Breast epithelium (tissue), 4 donors: ENCODE results near the gene CIBAR2. TPM values are rescaled to one million over a fixed set of nuclear protein-coding genes. Genes with fewer than 3 reads are reported as not detected.

ENCODE experiments used
- DNase-seq, 2 donors: peaks; one replicate each; pipeline ENCODE4 v3.0.0-alpha.2; 2019; ENCODE audit warnings: low spot score in 2 of 2
- H3K27ac ChIP-seq, 2 donors: fragments of 200-600 bp; sonication (generic) in 1 of 2; one replicate each; pipeline ENCODE4 v1.5.1; 2016 to 2019; ENCODE audit warnings: mild to moderate bottlenecking in 1 of 2
- H3K27me3 ChIP-seq, 2 donors: fragments of 200-600 bp; sonication (generic) in 1 of 2; one replicate each; pipeline versions ENCODE4 v1.5.1 to v1.6.0; 2017 to 2019; ENCODE audit warnings: control low read depth in 1 of 2, mild to moderate bottlenecking in 1 of 2
- H3K36me3 ChIP-seq: fragments of 200-600 bp; one replicate; pipeline ENCODE4 v1.5.1; 2019
- H3K4me1 ChIP-seq, 2 donors: fragments of 200-600 bp; sonication (generic); one replicate each; pipeline ENCODE4 v1.5.1; 2016 to 2019; ENCODE audit warnings: control low read depth in 1 of 2
- H3K4me3 ChIP-seq, 3 donors: fragments of 200-600 bp; sonication (generic); 1 replicate in 2 of 3; 2 replicates in 1 of 3; pipeline ENCODE4 v1.5.1; 2016 to 2019; ENCODE audit warnings: mild to moderate bottlenecking in 3 of 3, moderate library complexity in 2 of 3
- H3K9me3 ChIP-seq, 2 donors: fragments of 200-600 bp; sonication (generic) in 1 of 2; one replicate each; pipeline ENCODE4 v1.5.1; 2016 to 2019; ENCODE audit warnings: control low read depth in 1 of 2
- POLR2A ChIP-seq: fragments of 450-650 bp; IDR thresholded peaks from one replicate; pipeline ENCODE4 v1.6.1; 2016; ENCODE audit warnings: antibody characterized with exemption, mild to moderate bottlenecking, moderate library complexity
- POLR2AphosphoS5 ChIP-seq, 3 donors: sonication (generic); formaldehyde crosslinking; IDR thresholded peaks; one replicate each; pipeline ENCODE4 v1.6.1; 2017; ENCODE audit warnings: antibody characterized with exemption in 3 of 3
- intact Hi-C: fragments of 100-400 bp; cut with DNase I; formaldehyde crosslinking; loops from one replicate; pipeline ENCODE4 v1.15.1; 2023; ENCODE audit warnings: low total_unique reads
- total RNA-seq, 3 donors: library from RNA; depleted of rRNA; stranded (reverse); fragments of >200 nt; gene quantifications; one replicate each; pipeline ENCODE4 v1.1.0, GENCODE V29; 2016
- TF ChIP-seq, protein P1 (sequence below), 3 donors: fragments of 450-650 bp; IDR thresholded peaks; one replicate each; pipeline ENCODE4 v1.5.1; 2016 to 2017; ENCODE audit warnings: antibody characterized with exemption in 3 of 3, mild to moderate bottlenecking in 3 of 3, moderate library complexity in 3 of 3

The CIBAR2 gene
- total RNA-seq, 3 donors from 2014 or later: not detected

- intact Hi-C loops: no loop called here
- no peaks in the 10 kb centered on the region for H3K9me3 ChIP-seq
Measured at GRCh38 chr16:85105475-85105874, 6.8 kb downstream of the CIBAR2 start.

GRCh38 chr16:85104821-85105391 lies 7.4 kb downstream of the CIBAR2 start:
- no peaks in the 10 kb centered on the region for H3K4me1 ChIP-seq
- H3K27me3 ChIP-seq: no peaks in the 10 kb centered on the region
- H3K4me3 ChIP-seq: no peak overlapping the region
- intact Hi-C loops: no loop called here
- no peak overlapping the region for H3K27ac ChIP-seq
- no peaks in the 10 kb centered on the region for H3K36me3 ChIP-seq
- H3K9me3 ChIP-seq: no peaks in the 10 kb centered on the region
- DNase-seq: no peak
- TF ChIP-seq POLR2AphosphoS5 (IDR thresholded peaks at IDR 0.05) (no peak), POLR2A (no peak)
- TF ChIP-seq, protein P1, sequence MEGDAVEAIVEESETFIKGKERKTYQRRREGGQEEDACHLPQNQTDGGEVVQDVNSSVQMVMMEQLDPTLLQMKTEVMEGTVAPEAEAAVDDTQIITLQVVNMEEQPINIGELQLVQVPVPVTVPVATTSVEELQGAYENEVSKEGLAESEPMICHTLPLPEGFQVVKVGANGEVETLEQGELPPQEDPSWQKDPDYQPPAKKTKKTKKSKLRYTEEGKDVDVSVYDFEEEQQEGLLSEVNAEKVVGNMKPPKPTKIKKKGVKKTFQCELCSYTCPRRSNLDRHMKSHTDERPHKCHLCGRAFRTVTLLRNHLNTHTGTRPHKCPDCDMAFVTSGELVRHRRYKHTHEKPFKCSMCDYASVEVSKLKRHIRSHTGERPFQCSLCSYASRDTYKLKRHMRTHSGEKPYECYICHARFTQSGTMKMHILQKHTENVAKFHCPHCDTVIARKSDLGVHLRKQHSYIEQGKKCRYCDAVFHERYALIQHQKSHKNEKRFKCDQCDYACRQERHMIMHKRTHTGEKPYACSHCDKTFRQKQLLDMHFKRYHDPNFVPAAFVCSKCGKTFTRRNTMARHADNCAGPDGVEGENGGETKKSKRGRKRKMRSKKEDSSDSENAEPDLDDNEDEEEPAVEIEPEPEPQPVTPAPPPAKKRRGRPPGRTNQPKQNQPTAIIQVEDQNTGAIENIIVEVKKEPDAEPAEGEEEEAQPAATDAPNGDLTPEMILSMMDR (IDR thresholded peaks at IDR 0.05): no peak

More at GRCh38 chr16:85105475-85105874, 6.8 kb downstream of the CIBAR2 start:
- Histone ChIP-seq H3K36me3 (no peaks in the 10 kb centered on the region), H3K4me1 (no peaks in the 10 kb centered on the region), H3K4me3 (no peak overlapping the region), H3K27ac (no peak overlapping the region), H3K27me3 (no peaks in the 10 kb centered on the region)
- TF ChIP-seq POLR2AphosphoS5 (IDR thresholded peaks at IDR 0.05) (no peak), POLR2A (no peak)
- TF ChIP-seq, protein P1 (IDR thresholded peaks at IDR 0.05): no peak
- no peak for DNase-seq

DNA sequence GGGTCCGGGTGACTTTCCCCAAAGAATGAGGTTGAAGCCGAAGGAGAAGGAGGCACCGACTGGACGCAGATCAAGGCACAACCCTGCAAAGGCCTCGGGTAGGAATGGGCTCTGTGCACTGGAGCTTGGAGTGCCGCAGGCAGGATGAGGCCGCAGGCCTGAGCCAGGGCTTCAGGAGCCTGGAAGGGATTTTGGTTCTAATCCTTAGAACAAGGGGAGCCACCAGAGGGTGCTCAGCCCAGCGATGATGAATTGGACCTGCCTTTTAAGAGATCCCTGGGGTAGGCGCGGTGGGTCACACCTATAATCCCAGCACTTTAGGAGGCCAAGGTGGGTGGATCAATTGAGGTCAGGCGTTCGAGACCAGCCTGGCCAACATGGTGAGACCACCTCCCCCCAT lies 8.1 kb downstream of the CIBAR2 start:
- H3K9me3 ChIP-seq: no peaks in the 10 kb centered on the region
- intact Hi-C loops: no loop called here
- no peaks in the 10 kb centered on the region for H3K27me3 ChIP-seq
- H3K4me3 ChIP-seq: no peak overlapping the region
- TF ChIP-seq, protein P1 (IDR thresholded peaks at IDR 0.05): no peak
- TF ChIP-seq POLR2AphosphoS5 (IDR thresholded peaks at IDR 0.05): no peak
- TF ChIP-seq POLR2A: no peak
- no peak overlapping the region for H3K27ac ChIP-seq
- no peak for DNase-seq
- H3K4me1 ChIP-seq: no peaks in the 10 kb centered on the region
- no peaks in the 10 kb centered on the region for H3K36me3 ChIP-seq

GRCh38 chr16:85103114-85104079 lies 8.9 kb downstream of the CIBAR2 start:
- Histone ChIP-seq H3K27ac (no peak overlapping the region), H3K27me3 (no peaks in the 10 kb centered on the region), H3K4me1 (no peaks in the 10 kb centered on the region), H3K4me3 (no peak overlapping the region), H3K9me3 (no peaks in the 10 kb centered on the region), H3K36me3 (no peaks in the 10 kb centered on the region)
- intact Hi-C loops: no loop called here
- DNase-seq: no peak
- TF ChIP-seq POLR2A (no peak), POLR2AphosphoS5 (IDR thresholded peaks at IDR 0.05) (no peak)
- TF ChIP-seq, protein P1 (IDR thresholded peaks at IDR 0.05): no peak
